ENCODE measurements around the gene CRYL1.

Gene CRYL1

DNA sequence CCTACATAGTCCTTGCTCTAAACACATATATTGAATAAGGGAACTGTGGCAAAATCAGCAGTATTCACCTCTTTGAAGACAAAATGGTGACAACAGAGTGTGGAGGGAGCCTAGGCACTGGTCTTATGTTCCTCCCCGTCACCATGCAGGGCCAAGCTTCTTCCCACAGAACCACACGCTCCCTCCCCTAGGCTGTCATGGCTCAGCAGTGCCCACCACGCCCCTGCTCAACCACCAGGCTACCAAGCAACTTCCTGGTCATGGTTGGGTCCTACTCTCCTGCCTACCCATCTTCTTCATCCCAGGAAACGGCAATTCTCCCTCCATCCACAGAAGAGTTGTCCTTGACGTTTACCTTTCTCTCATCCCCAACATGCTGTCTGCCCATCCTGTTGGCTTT, 126.1 kb downstream of the CRYL1 start:
- DNase-seq (ENCODE audit: low read depth in 2 of 2) = no peak

DNA sequence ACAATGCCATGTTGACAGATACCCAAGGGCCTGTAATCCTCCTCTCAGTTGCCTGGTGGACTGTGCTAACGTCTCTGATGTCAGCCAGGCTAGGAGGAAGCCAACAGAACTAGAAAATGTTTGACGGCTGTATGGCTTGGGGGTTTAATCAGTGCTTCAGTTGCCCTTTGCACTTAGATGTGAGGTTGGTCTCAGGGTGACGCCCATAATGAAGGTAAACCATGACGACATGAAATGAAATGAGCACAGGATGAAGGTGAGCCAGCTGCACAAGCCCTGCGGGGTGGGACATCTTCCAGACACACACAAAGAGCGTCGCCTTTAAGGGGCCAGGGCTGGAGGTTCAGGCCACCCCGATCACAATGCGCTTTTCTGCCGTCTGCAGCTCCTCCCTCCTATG, 127.2 kb downstream of the CRYL1 start:
- DNase-seq (ENCODE audit: low read depth in 2 of 2) = no peak

DNA sequence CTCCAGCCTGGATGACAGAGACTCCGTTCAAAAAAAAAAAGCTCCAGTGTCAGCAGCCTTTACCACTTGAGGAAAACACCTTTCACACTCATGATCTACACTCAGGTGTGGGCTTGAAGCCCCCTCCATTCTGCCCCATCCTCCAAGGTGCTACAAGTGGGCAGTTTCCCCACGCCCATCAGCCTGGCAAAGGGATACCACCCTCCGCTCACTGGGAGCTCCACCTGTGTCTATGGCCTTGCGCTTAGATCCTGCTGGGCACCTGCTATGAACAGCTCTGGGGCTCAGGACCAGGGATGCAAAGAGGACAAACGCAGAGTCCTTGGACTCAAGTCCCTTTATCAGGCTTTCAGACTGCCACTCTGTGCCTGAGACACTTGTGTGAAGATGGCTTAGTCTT, 127.8 kb downstream of the CRYL1 start:
- no peak for DNase-seq (ENCODE audit: low read depth in 2 of 2)

DNA sequence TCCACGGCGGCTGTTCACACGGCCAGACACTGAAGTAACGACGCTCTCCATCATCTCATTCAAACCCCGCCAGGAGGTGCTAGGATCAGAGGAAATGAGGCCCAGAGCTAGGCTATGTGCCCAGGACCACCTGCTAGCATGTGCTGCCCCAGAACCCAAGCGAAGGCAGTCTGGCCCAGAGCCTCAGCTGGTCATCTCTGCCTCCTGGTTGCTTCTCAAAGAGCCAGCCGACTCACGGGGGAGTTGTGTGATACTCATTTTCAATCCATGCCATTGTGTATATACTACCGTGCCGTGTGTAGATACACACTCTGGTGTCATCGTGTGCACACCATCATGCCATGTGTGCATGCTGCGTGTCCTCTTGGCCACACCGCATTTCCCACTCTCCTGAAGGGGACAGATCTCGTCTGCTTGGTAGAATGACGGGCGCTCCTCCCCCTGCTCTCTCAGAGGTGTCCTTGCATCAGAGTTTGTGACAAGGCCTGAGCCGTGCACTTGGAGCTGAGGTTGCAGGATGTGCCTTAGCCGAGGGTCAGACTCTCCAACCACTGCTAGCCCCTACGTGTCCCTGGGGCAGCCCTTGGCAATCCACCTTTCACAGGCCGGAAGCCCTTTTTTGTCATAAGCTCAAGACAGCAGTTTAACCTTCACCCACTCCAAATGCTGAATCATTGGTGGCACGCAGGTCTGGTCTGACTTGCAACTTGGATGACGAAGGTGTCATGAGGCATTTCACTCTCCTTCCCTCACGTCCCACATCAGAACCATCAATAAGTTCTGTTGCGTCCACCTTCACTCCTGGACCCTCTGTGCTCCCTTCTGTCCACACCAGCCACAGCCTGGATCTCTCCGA, 130.4 kb downstream of the CRYL1 start:
- no peak for DNase-seq (ENCODE audit: low read depth in 2 of 2)

DNA sequence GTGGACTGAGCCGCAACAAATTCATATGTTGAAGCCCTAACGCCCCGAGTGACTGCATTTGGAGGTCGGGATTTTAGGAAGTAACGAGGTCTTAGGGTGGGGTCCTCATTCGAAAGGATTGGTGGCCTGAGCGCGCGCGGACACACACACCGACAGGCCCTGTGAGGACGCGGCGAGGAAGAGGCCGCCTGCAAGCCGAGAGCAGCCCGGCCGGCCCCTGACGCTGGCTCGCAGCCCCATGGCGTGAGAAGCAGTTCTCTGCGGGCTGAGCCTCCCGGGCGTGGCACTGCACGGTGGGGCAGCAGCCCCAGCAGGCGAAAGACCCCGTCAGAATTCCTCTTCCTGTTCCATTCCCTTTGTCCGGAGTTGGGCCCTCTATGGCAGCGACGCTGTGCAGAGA, 131.2 kb downstream of the CRYL1 start:
- DNase-seq (ENCODE audit: low read depth in 2 of 2) = no peak

DNA sequence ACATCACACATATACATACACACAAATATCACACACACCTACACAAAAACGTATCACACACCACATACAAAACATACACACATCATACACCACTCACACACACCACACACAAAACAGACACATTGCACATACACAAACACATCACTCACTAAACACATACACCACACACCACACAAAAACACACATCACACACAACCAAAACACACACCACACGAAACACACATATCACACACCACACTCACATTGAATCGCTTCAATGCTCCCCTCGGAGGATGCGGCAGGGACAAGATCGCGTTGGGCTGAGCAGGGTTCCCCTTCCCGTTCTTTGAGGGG, 131.5 kb downstream of the CRYL1 start:
- no peak for DNase-seq (ENCODE audit: low read depth in 2 of 2)

DNA sequence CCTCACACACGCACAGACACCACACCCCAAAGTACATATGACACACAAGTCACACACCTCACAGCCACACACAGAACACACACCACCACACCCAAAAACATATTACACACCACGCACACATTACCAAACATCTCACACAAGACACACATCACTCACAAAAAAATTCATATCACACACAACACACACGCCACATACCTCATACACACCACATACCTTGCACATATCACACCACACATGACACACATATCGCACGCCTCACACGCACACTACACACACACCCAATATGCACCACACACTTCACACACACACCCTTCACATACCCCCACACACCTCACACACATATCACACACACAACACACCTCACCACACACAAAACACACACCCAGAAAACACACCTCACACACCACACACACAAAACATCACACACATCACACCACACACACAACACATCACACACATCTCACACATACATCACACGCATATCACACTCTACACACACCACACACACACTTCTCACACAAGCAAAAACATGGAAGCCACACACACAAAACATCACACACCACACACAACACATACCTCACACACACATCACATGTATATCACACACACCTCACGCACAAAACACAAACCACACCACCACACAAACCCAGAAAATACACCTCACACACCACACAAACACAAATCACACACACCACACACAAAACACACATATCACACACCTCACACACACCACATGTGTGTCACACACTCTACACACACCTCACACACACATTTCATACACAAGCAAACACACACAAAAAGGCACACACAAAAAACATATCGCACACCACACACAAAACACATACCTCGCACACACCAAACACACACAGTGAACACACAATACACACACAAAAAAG, 132.1 kb downstream of the CRYL1 start:
- no peak for DNase-seq (ENCODE audit: low read depth in 2 of 2)

DNA sequence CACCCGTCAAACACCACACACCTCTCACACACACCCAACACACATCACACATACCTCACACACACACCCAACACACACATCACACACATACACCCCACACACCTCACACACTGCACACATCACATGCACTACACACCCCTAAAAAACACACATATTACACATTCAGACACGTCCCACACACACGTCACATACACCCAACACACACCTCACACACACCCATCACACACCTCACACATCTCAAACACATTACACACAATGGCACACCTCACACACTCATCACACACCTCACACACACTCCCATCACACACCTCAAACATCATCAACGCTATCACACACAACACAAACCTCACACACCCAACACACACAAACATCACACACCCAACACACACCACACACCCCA, 133.1 kb downstream of the CRYL1 start:
- no peak for DNase-seq (ENCODE audit: low read depth in 2 of 2)

DNA sequence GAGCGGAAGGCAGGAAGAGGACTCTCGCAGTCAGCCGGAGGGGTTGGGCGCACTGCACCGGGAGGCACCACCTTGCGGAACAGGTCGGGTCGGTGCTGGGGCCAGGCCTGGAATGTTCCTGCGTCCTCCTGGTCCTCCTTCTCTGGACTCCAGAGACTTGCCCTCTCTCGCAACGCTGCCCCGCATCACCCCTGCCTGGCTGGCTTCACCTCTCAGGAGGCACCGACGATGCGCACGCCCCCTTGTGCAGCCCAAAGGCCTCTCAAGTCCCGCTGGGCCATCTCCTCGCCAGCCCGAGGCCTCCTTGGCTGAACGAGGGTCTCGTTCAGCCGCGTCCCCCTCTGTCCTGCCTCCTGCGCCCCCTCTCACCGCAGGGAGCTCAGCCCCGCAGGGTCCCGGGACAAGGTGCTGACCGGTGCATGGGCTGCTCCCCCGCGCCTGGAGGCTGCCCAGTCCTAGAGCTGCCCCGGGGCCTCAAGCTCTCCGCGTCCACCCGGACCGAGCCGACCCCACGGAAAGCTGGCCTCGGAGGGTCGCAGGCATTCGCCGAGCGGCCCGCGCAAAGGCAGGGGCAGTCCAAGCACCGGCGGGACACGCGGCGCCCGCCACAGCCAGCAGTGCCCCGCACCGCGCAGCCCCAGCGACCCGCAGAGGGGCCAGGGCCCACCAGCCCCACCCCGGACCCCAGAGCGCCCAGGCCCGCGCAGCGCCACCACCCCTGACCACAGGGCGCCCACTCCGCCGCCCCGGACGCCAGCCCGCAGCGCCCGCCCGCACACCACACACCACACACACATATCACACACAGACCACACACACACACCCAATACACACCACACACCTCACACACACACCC, 133.8 kb downstream of the CRYL1 start:
- DNase-seq (ENCODE audit: low read depth in 2 of 2) = no peak

DNA sequence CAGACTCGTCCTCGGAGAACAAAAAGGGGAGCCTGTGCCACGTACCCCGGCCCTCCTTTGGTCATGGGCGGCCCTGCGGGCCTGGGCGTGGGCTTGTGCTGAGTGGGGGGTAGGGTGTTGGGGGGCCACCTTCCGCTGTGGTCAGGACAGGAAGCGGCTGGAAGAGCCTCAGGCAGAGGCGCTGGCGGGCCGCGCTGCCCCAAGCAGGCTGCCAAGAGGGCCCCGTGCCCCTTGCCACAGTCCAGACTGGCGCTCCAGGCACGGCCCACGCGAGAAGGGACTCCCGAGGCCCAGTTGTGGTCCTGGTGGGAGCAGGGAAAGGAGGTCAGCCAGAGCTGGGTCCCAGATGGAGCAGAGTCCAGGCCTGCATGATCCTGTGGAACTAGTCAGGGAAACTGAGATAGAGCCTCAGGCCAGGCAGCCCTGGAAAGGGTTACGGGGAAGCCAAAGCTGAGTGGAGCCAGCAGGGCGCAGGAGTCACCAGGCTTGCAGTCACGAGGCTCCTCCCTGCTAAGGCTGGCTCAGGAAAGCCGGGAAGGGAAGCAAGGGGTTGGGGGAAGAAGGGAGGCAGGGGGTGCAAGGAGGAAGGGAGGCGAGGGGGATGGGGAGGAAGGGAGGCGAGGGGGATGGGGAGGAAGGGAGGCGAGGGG, 135.0 kb downstream of the CRYL1 start:
- DNase-seq (ENCODE audit: low read depth in 2 of 2) = no peak

DNA sequence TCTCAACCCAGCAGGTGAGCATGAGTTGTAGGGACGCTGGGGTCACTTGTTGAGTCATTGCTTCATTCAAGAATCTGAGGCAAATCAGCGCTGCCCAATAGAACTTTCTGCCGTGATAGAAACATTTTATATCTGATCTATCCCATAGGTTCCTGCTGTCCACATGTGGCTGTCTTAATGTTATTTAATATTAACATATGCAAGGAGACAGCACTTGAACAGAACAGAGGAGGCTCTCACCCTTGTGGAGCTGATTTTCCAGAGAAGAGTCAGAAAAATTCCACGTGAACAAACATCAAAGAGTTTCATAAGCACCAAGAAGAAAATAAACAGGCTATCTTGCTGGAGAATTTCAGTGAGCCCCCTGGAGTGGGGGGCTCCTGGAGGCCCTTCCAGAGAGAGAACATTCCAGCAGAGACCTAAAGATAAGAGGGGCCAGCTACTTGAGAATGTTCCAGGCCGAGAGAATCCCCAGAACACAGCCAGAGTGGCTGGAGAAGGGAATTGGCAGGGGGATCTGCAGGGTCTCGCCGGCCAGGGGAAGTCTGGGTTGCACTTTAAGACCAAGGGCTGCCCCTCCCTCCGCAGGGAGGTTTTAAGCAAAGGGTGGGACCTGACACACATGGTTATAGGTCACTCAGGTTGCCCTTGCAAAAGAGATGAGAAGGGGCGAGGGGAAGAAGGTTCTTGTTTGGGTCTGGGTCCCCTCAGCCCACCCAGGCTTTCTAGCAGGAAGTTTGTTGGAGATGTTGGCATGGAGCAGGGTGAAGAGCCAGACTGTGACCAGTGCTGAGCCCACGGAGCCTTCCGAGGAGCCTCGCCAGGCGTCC, 135.7 kb downstream of the CRYL1 start:
- DNase-seq (ENCODE audit: low read depth in 2 of 2) = no peak

DNA sequence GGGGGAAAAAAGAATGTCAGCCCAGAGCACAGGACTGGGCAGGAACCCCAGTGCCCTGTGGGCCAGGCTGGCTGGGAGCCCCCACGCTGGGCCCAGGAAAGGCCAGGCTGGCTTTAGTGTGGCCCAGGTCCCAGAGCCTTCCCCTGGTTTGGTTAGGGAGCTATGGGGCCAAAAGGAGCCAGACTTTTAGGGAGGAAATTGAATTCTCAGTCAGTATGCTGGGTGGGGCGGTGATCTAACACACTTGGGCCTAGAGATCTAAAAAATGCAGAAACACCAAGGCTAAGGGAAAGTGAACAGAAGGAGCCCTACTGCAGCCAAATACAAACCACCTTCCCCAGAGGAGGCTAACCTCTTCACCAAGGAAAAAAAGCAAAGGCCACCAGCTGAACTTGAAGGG, 137.5 kb downstream of the CRYL1 start:
- DNase-seq (ENCODE audit: low read depth in 2 of 2) = no peak

DNA sequence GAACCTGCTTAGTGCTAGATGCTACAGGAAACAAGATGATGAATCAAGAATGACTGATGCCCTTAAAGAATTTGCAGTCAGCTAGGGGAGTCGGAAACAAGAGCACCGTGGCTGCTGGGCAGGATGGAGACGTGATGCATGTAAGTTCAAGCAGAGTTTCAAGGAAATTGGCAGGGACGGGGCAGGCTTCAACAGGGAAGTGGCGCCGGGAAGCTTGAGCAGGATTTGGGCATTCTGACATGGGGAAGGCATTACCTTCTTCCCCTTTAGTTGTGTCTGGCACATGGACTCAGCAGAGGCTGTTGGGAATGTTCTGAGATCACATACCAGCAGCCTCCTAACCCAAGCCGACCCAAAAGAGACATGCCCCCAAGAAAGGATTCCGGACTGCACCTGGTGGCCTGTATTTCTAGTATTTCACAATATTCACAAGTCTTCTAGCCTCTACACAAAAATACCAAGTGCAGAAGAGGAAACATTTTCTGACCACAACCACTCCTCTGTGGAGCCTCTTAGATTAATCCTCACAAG, 138.2 kb downstream of the CRYL1 start:
- DNase-seq (ENCODE audit: low read depth in 2 of 2) = no peak

DNA sequence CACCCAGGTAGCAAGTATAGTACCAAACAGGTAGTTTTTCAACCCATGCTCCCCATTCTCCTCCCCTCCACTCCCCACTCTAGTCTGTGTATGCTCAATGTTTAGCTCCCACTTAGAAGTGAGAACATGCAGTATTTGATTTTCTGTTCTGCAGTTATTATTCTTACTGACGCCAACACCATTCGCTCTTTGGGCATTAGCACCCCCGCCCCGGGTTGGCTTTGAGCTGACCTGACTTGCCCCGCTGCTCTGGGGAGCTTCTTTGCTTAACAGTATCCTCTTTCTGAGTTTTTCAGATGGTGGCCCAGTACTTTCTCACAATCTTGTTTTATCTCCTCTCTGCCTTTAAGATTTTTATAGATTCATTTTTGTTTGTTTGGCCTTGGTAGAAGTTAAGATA, 138.7 kb downstream of the CRYL1 start:
- no peak for DNase-seq (ENCODE audit: low read depth in 2 of 2)

DNA sequence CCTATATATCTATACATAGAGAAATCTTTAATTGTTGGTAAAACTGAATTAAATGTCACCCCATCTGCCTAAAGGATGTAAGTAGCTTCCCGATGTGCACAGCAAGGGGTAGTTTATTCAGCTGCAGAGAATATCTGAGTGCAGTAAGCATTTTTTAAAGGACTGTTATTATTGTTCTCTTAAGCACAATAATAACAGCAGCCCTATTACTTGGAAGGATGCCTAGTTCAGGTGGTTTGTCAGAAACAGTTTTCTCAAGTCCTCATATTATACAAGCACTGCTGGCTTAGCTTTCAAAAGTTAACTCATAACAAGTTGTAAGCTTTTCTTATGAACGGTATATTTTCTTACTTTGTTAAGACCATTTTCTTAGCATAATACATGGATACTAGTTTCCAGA, 142.6 kb downstream of the CRYL1 start:
- no peak for DNase-seq (ENCODE audit: low read depth in 2 of 2)

DNA sequence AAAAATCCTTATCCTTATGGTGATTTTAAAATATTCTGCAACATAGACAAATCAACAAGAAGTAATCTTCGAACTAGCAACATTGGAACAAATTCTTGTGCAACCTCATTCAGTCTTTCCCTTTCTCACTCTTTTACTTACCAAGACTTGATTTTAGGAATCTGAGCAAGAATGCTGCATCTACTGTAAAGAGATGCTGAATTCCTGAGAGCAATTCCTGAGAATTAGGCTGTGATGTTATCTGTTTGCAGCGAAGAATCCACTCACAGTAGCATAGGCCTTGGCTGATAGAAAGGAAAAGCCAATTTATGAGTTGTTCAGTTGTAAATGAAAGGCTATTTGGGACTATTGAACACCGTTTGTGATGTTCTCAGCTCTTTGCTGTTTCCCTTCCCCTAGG, 144.3 kb downstream of the CRYL1 start:
- no peak for DNase-seq (ENCODE audit: low read depth in 2 of 2)

DNA sequence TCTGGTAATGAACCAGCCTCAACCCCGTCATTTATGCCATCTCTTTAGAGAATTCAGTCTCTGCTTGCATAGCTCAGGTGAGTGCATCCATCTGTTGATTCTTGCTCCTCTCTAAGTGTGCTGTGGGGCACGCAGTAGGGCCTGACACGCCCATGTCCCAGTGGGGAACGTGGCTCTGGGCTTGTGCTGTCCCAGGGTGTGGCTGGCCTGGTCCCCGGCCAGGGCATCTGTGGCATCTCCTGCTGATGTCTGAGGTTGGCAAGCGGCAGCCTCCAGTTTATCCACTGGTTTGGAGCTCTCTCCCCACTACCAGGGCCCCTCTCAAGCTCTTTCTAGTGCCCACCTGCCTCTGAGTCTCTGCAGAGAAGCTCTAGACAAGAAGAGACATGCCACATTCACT, 146.9 kb downstream of the CRYL1 start:
- no peak for DNase-seq (ENCODE audit: low read depth in 2 of 2)

DNA sequence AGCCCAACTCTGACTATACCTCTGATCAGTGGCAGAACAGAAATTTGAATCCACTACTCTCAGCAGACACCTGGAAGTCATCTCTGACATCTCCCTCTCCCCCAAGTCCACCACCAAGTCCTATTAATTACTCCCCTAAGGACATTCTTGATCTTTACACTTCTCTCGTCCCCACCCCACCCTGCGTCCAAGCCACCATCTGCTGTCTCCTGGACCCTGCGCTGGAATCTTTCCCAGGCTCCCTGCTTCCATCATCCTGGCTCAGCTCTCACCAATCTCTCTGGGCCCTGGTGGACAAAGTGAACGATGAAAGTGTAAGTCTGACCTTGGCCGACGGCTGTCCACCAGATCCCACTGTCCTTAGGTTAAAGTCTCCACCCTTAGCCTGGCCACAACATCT, 147.9 kb downstream of the CRYL1 start:
- no peak for DNase-seq (ENCODE audit: low read depth in 2 of 2)

DNA sequence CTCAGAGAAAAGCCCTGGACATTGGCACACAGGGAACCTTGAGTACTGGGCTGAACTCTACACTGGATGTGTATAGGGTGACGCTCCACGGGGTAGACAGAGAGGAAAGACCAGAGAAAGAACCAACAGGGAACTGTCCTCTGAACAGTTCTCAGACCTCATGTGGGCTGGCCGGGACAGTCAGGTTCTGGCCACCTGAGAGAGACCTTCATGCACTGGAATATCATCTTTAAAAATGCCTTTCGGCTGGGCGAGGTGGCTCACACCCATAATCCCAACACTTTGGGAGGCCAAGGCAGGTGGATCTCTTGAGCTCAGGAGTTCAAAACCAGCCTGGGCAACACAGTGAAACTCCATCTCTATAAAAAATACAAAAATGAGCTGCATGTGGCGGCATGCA, 149.8 kb downstream of the CRYL1 start:
- no peak for DNase-seq (ENCODE audit: low read depth in 2 of 2)

DNA sequence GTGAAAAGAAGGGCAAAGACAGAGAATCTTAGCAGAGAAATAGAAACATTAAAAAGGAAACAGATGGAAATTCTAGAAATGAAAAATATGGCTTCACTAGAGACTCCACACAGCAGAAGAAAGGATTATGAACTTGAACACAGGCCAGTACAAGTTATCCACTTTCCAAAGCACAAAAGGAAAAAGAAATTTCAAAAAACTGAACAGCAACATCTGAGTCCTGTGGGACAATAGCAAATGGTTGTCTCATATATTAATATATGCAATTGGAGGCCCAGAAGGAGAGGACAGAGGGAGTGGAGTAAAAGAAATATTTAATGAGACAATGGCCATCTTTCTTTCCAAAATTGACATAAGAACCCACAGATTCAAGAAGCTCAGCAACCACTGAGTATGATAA, 151.8 kb downstream of the CRYL1 start:
- DNase-seq (ENCODE audit: low read depth in 2 of 2) = no peak

DNA sequence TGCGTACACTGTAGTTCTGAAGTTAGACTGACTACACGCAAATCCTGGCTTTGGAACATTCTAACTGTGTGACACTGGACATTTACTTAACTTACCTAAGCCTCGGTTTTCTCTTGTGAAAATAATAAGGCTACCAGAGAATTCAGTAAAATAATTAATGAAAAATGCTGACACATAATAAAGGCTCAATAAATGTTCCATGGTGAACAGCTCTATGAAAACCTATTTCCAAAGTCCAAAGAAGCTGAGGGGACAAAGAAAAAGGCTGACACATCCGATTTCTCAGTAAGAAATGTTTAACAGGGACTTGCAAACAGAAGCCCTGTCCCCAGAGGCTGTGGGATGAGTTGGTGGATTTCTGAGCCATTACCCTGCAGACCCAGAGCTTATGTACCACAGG, 153.8 kb downstream of the CRYL1 start:
- no peak for DNase-seq (ENCODE audit: low read depth in 2 of 2)

All from stimulated activated CD4-positive, alpha-beta T cell treated with anti-CD3 and anti-CD28 coated beads, Interleukin-1b, Interleukin-23, amount 100 ng/mL, for 4 hours (primary cell).